DND-41 (cell line): ENCODE data around the gene TCP10L.

Source experiments
- ATAC-seq: fragments of 200-7000 bp; cut with Tn5 transposase; 3 replicates; pipeline ENCODE4 v1.9.1; 2021; ENCODE audit warnings: low read depth; ENCODE audit not compliant: insufficient read depth
- DNase-seq: peaks from one replicate; pipeline ENCODE4 v3.0.0-alpha.2; 2020
- H2AFZ ChIP-seq: 2 replicates; pipeline ENCODE4 v1.6.0; 2012; ENCODE audit warnings: low read depth, low read length
- H3K27ac ChIP-seq: 2 replicates; pipeline ENCODE4 v1.5.1; 2012; ENCODE audit warnings: low read length, inconsistent platforms
- H3K27me3 ChIP-seq: fragments of 200-600 bp; sonication (generic); 2 replicates; pipeline ENCODE4 v1.6.0; 2012; ENCODE audit warnings: low read length, mild to moderate bottlenecking, inconsistent platforms; ENCODE audit not compliant: insufficient read depth, poor library complexity
- H3K36me3 ChIP-seq: 2 replicates; pipeline ENCODE4 v1.5.1; 2012; ENCODE audit warnings: low read length, inconsistent platforms; ENCODE audit not compliant: insufficient read depth
- H3K4me1 ChIP-seq: 2 replicates; pipeline ENCODE4 v1.5.1; 2012; ENCODE audit warnings: mild to moderate bottlenecking, low read length; ENCODE audit not compliant: insufficient read depth
- H3K4me2 ChIP-seq: 2 replicates; pipeline ENCODE4 v1.6.0; 2012; ENCODE audit warnings: mild to moderate bottlenecking, moderate library complexity, low read length, inconsistent platforms; ENCODE audit not compliant: insufficient read depth
- H3K4me3 ChIP-seq, 2 experiments: fragments of 200-600 bp in 1 of 2; shearing (Covaris generic) in 1 of 2; 2 replicates each; pipeline ENCODE4 v1.5.1; 2012 to 2016; ENCODE audit warnings: inconsistent platforms in 2 of 2, low read length in 2 of 2, mild to moderate bottlenecking in 2 of 2, low read depth in 1 of 2, moderate library complexity in 1 of 2
- H3K79me2 ChIP-seq: 2 replicates; pipeline ENCODE4 v1.6.0; 2012; ENCODE audit warnings: low read length, inconsistent platforms; ENCODE audit not compliant: insufficient read depth
- H3K9ac ChIP-seq: 2 replicates; pipeline ENCODE4 v1.6.0; 2012; ENCODE audit warnings: low read depth, mild to moderate bottlenecking, inconsistent platforms, low read length, moderate library complexity
- H3K9me3 ChIP-seq: 2 replicates; pipeline ENCODE4 v1.5.1; 2012; ENCODE audit warnings: low read length, moderate library complexity, mild to moderate bottlenecking, inconsistent platforms; ENCODE audit not compliant: insufficient read depth, severe bottlenecking
- H4K20me1 ChIP-seq: 2 replicates; pipeline ENCODE4 v1.6.0; 2012; ENCODE audit warnings: low read length; ENCODE audit not compliant: insufficient read depth
- EZH2 ChIP-seq: IDR thresholded peaks from 3 replicates; pipeline ENCODE4 v1.6.1; 2012; ENCODE audit warnings: borderline replicate concordance, low read depth, mild to moderate bottlenecking, moderate library complexity, low read length, inconsistent platforms; ENCODE audit not compliant: severe bottlenecking
- TF ChIP-seq, protein P1 (sequence below): IDR thresholded peaks from 2 replicates; pipeline ENCODE4 v1.5.1; 2012; ENCODE audit warnings: borderline replicate concordance, low read length, moderate library complexity, mild to moderate bottlenecking; ENCODE audit not compliant: poor library complexity, severe bottlenecking; ENCODE audit errors: extremely low read depth

TCP10L gene

DNA sequence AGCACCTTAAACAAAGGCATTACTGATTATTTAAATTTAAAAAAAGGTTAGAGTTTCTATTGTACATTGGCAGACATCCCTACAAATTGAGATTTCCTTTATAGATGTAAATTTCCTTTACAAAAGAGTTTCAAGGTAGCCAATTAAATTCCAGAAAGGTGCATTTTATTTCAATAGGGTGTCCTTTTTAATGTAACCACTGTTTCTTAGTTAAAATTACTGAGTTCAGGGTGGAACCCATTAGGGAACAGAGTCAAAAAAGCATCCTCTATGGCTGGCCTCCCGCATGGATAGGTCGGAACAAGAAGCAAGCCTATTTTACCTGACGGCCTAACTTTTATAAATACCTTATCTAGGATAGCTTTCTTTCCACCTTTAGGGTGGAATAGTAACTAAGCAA is 24.4 kb downstream of the TCP10L start:
- H4K20me1 ChIP-seq, result no peaks in the 10 kb centered on the region
- H3K36me3 ChIP-seq, result no peaks in the 10 kb centered on the region
- ATAC-seq (no peak), DNase-seq (no peak)
- no peak overlapping the region for H3K27ac ChIP-seq
- no peak overlapping the region for H3K4me2 ChIP-seq
- H3K27me3 ChIP-seq, result no peaks in the 10 kb centered on the region
- H3K9ac ChIP-seq, result no peak overlapping the region
- H3K4me3 ChIP-seq, result no peak overlapping the region
- no peak overlapping the region for H2AFZ ChIP-seq
- no peak for TF ChIP-seq EZH2
- TF ChIP-seq, protein P1, sequence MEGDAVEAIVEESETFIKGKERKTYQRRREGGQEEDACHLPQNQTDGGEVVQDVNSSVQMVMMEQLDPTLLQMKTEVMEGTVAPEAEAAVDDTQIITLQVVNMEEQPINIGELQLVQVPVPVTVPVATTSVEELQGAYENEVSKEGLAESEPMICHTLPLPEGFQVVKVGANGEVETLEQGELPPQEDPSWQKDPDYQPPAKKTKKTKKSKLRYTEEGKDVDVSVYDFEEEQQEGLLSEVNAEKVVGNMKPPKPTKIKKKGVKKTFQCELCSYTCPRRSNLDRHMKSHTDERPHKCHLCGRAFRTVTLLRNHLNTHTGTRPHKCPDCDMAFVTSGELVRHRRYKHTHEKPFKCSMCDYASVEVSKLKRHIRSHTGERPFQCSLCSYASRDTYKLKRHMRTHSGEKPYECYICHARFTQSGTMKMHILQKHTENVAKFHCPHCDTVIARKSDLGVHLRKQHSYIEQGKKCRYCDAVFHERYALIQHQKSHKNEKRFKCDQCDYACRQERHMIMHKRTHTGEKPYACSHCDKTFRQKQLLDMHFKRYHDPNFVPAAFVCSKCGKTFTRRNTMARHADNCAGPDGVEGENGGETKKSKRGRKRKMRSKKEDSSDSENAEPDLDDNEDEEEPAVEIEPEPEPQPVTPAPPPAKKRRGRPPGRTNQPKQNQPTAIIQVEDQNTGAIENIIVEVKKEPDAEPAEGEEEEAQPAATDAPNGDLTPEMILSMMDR, result no peak
- no peaks in the 10 kb centered on the region for H3K4me1 ChIP-seq
- no peaks in the 10 kb centered on the region for H3K9me3 ChIP-seq
- H3K79me2 ChIP-seq, result no peaks in the 10 kb centered on the region

GRCh38 chr21:32559006-32559610 is 26.2 kb downstream of the TCP10L start:
- Histone ChIP-seq H3K36me3 (no peaks in the 10 kb centered on the region), H3K79me2 (no peaks in the 10 kb centered on the region), H2AFZ (no peak overlapping the region), H3K9me3 (no peaks in the 10 kb centered on the region), H3K4me2 (no peak overlapping the region), H3K4me1 (no peaks in the 10 kb centered on the region), H4K20me1 (no peaks in the 10 kb centered on the region), H3K27me3 (no peaks in the 10 kb centered on the region), H3K9ac (no peak overlapping the region), H3K27ac (no peak overlapping the region), H3K4me3 (no peak overlapping the region)
- no peak for TF ChIP-seq EZH2
- TF ChIP-seq, protein P1, result no peak
- ATAC-seq, result no peak
- no peak for DNase-seq

DNA sequence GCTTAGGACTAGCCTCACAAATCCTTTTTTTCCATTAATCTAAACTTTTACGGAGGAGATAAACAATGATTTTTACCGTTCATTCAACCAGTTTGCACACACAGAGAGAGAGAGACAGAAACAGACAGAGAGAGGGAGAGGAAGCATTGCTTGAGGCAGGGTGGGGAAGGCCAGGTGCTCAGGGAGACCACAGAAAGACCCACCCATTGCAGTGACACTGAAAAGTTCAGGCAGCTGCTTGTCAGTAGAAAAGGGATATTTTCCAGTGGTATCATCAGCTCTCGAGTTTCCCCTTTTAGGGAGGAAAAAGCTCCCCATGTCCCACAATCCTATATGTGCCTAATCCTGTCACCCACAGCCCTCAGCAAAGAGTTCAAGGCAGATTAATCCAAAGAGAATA is 27.2 kb downstream of the TCP10L start:
- Histone ChIP-seq H3K9ac (no peak overlapping the region), H3K4me3 (no peak overlapping the region), H3K27me3 (no peaks in the 10 kb centered on the region), H3K79me2 (no peaks in the 10 kb centered on the region), H3K4me2 (no peak overlapping the region), H3K36me3 (no peaks in the 10 kb centered on the region), H3K27ac (no peak overlapping the region), H4K20me1 (no peaks in the 10 kb centered on the region), H2AFZ (no peak overlapping the region), H3K9me3 (no peaks in the 10 kb centered on the region), H3K4me1 (no peaks in the 10 kb centered on the region)
- DNase-seq (no peak), ATAC-seq (no peak)
- TF ChIP-seq EZH2, result no peak
- TF ChIP-seq, protein P1, result no peak
